Activated T-cell treated with anti-CD3 and anti-CD28 coated beads, Interleukin-2, amount 50 U/mL, for 48 hours (primary cell): Measurements from ENCODE around the gene CACNG1.
"Not testable (repeated sequence)": the region's sequence is repeated elsewhere in the genome, so short reads cannot be mapped to it uniquely, and the experiment has no call there.

ENCODE experiments used
- DNase-seq, 2 experiments: peaks; one replicate each; pipeline ENCODE4 v3.0.0-alpha.2; 2020

Gene CACNG1

DNA sequence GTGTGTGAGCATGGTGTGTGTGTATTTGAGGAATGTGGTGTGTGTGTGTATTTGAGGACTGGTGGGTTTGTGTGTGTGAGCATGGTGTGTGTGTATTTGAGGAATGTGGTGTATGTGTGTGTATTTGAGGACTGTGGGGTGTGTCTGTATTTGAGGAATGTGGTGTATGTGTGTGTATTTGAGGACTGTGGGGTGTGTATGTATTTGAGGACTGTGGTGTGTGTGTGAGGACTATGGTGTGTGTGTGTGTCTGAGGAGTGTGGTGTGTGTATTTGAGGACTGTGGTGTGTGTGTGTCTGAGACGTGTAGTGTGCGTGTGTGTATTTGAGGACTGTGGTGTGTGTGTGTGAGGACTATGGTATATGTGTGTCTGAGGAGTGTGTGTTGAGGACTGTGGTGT, 18.0 kb upstream of the CACNG1 start:
- no peak for DNase-seq

DNA sequence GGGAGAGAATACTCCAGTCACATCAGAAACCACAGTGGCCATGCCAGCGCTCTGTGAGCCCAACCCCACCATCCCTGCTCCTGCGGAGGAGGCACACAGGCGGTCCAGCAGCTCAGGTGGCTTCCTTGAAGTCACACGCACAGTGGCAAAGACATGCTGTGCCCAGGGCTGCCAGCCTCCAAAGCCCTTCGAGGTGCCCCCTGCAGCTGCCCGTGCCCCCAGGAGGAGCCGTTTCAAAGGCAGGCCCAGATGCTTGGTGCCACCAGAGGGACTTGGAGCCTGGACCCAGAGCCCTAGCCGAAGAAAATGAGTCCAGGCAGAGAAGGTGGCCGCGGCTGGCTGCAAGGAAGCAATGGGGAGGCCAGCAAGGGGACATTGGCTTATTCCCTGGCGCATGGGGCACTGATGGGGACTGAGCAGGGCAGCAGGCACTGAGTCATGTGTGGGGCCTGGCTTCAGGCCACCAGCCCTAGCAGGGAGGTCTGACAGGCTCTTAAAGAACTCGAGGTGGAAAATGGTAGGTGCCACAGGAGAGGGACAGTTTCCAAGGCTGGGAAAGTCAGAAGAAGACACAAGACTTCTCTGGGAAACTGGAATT, 17.2 kb upstream of the CACNG1 start:
- no peak for DNase-seq

DNA sequence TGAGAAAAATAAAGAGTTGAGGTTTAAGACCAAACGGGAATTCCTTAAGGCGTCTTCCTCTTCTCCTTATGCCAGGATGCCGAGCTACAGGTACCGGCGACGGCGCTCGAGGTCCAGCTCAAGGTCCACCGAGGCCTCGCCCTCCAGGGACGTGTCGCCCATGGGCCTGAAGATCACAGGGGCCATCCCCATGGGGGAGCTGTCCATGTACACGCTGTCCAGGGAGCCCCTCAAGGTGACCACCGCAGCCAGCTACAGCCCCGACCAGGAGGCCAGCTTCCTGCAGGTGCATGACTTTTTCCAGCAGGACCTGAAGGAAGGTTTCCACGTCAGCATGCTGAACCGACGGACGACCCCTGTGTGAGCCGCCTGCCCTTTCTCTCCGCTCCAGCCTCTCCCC, 13.7 kb upstream of the CACNG1 start:
- no peak for DNase-seq

DNA sequence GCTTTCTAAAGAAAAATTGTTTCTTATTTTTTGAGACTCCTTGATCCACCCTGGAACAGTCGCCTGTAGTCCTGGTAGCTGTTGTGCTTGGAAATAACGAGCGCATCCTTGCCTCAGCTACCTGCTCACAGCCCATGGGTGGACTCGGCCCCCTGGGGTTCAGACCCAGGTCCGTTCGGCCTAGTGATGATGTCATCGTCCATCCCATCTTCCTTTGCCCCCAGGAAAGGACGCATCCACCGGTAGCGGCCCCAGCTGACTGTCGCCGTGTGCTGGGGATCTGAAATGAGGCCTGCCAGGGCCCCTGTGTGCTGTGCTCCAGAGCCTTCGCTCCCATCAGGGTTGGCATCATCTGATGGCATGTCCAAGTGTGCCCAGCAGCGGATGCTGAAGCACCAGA, 12.0 kb upstream of the CACNG1 start:
- no peak for DNase-seq

DNA sequence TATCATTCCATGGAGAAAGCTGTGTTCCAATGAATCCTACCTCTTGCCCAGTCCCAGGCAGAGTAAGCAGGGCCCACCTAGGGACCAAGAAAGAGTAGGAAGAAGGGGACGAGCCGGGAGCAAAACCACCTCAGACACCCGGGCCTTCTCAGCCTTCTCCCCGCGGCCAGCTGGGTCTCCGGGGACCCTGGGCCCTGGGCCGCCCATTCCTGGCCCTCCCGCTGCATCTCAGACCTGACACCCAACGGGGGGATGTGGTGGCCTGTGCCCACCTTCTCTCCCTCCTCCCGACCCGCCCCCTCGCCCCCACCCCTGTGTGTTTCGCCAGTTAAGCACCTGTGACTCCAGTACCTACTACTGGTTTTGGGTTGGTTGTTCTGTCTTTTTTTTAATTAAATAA, 11.4 kb upstream of the CACNG1 start:
- DNase-seq, result no peak

DNA sequence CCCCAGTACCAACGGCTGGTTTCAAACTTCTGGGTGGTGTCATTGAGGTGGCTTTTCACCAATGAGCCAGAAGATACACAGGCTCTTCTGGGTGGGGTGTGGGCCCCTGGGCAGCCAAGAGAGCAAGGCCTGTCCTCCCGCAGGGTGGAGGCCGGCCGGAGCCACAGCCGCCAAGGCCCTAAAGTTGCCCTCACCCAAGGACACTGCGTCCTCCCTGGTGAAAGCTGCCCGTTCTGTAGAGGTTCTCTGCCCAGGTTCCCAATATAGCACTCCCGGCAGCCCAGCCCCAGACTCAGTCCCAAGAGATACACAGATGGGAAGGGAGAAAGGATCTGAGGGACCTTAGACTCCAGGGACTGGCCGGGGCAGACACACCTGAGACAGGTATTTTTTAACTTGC, 10.7 kb upstream of the CACNG1 start:
- DNase-seq, result no peak

DNA sequence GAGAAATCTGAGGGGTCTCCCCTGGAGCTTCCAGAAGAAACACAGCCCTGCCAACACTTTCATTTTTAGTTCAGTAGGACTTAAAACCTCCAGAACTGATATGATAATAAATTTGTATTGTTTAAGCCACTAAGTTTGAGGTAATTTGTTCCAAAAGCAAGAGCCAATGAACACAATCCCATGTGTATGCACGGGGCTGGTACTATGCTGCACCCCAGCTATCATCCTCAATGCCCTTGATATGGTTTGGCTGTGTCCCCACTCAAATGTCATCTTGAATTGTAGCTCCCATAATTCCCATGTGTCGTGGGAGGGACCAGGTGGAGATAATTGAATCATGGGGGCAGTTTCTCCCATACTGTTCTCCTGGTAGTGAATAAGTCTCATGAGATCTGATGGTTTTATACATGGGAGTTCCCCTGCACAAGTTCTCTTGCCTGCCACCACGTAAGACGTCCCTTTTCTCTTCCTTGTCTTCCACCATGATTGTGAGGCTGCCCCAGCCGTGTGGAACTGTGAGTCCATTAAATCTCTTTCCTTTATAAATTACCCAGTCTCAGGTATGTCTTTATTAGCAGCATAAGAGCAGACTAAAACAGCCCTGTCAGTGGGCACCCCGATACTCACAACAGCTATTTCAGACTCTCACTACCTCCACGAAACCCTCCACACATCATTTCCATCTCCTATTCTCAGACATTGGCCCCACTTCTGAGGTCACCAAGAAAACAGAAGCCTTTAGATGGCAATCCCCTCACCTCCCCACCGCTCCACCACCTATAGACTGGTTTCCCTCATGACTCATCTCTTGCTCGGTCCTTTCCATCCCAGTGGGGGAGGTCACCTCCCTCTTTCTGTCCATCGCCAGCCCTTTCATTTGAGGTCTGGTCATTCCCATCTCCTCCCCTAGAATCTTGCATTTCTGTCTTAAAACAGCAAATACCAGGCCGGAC, 8.9 kb upstream of the CACNG1 start:
- DNase-seq, result peak; percentile 20 to 22

DNA sequence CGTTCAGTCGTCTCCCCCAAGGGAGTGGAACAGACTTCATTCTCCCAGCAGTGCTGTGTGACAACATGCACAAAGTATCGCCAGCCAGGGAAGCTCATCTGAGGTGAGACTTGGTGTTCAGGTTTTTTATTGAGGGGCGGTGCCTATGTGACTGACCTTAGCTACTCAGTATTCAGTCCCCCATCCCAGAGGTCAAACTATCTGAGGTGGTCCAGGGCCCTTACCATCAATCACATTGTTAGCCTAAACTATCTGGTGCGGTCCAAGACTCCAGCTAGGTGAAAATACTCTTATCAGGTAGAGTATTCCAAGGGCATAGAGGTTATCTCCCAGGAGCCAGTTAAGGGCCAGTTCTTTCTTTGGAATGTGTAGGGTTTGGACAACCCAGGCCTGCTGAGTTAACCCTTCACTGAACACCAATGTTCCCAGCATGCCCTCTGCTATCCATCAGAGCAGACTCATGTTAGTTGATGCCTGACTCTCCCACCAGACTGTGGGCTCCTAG, 5.4 kb upstream of the CACNG1 start:
- DNase-seq, result no peak

DNA sequence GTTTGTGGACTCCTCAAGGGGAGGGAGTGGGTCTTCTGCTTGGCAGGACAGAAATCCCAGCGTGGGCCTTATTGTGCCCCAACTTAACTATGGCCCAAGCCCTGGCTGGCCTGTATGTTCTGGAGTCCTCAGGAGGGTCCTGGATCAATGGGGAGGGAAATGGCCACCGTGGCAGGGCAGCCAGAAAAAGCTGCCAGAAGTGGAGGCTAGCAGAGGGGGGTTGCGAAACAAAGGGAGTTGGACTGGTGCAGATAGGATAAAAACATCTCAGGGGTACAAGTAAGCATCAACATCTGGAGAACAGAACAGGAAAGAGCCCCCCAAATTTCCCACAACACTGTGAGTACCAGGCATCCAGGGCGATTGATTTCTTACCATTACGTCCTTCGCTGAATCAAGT, 3.7 kb upstream of the CACNG1 start:
- DNase-seq, result no peak

DNA sequence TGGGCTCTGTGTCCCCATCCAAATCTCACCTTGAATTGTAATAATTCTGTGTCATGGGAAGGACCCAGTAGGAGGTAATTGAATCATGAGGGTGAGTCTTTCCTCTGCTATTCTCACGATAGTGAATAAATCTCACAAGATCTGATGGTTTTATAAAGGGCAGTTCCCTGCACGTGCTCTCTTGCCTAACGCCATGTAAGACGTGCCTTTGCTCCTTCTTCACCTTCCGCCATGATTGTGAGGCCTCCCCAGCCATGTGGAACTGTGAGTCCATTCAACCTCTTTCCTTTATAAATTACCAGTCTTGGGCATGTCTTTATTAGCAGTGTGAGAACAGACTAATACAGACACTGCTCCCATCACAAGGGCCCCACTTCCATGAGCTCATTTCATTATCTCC, 3.2 kb upstream of the CACNG1 start:
- DNase-seq, result not testable (repeated sequence)

DNA sequence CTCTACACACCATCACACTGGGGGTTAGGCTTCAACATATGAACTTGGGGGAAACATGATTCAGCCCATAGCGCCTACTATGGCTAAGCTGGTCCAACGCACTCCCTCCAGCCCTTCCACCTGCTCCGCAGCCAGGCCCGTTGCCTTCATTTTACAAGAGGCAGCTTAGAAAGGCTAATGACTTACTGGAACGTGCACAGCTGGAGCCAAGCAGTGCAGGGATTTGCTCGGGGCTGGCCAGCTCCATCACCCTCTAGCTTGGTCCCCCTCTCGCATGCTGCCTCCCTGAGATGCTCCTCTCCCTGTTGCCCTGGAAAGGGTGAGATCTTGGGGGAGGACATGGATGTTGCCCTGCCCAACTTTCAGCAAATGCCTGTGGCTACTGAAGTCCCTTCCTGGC, 2.8 kb upstream of the CACNG1 start:
- DNase-seq, result no peak

DNA sequence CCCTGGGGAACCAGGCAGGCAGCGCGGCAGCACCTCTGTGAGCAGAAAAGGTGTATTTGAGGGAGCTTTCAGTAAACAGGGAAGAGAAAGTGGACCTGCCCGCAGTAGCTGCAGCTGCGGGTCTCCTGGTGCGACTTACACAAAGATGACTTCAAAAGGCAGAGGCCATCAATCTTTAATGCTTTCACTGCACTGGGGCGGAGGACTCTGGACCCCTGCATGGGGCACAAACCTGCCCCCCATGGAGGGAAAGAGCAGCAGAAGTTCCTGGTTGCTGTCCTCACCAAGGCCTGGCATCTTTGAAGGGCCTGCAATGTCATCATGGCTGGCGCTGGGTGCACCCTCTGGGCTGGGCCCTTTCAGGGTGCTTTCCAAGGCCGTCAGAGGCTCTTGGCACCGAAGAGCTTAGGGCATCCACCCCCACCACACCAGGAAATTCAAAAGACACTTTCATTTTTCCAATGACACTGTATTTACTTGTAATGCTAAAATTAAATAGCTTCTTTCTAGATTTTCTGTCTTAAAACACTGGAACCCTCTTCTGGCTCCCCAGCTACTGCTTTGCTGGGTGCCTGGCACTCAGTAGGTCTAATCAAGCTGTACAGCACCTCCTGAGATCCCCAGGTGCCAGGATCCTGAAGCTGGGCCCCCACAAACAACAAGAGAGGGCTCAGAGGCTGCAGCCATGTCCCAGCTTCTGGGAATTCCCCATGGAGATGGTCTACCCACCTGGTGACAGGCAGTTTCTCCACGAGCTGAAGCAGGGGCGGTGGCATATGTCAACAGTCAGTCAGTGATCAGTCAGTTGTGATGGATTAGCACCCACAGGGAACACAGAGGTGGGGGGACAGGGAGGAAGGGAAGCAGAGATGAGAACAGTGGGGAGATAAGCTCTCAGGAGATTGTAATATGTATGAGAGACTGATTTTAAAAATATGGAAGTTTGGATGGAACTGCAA, 2.1 kb upstream of the CACNG1 start:
- no peak for DNase-seq

DNA sequence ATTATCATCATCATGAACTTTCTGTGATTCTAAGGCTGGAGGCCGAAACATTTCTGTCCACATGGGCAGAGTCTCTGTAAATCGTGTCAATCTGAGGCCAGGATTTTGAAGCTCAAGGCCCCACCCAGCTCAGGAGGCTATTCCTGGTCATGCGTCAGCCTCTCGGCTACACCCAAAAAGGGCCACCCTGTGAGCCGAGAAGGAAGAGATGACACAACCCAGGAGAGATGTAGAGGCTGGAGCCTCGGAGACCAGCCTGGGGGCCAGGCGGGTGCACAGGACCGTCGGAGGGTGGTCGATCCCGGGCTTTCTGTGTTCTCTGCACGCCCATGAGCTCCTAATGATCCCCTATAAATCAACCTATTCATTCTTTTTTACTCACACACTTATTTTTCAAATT, 1.1 kb upstream of the CACNG1 start:
- DNase-seq, result no peak

DNA sequence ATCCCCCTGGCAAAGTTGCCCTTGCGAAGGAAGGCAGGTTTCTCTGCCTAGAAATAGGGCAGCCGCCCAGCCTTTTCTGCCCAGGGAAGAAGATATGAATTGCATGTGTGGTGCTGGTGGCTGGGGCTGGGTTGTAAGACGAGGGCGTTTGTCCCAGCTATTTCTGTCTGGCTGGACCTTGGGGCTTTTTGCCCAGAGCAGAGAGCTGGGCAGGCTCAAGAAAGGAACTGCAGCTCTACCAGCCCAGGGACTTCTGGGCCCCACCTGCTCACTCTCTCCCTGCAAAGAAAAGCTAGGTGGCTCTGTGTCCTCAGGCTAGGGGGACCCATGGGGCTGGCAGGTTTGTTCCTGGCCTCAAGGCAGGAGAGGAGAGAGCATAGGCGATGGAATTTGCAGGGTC, 586 bp downstream of the CACNG1 start:
- DNase-seq, result no peak

DNA sequence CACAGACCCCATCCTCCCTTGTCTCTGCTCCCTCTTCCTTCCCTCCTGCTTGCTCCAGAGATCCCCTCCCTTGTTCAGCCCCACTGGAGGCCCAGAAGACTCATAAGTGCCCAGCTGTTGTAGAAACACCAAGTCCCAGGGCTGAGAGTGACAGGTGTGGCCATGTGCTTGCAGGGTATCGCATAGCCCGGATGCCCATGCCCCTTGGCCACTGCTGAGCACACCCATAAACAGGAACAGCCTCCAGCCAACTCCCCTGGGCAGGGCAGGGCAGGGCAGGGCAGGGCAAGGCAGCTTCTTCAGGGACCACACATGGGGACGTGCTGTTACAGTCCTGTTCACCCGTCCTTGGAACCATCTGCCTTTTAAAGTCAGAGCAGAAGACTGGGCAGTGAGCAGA, 2.0 kb downstream of the CACNG1 start:
- DNase-seq, result no peak

DNA sequence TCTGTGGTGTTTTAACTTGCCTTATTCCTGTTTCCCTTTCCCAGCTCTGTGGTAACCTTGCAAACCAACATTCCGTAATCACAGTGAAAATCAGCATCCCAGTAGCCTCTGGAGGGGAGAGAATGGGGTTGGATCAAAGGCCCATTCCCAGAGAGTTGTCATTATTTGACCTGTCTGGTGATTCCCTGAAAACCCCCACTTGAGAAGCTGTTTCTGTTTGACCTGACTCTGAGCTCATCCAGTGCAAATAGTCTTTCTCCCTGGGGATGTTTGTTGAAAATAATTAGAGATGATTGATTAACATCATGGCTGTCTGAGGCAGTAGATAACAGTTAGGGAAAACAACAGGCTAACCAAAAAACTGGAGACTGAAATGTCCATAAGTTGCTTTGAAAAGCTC, 3.0 kb downstream of the CACNG1 start:
- DNase-seq, result no peak

DNA sequence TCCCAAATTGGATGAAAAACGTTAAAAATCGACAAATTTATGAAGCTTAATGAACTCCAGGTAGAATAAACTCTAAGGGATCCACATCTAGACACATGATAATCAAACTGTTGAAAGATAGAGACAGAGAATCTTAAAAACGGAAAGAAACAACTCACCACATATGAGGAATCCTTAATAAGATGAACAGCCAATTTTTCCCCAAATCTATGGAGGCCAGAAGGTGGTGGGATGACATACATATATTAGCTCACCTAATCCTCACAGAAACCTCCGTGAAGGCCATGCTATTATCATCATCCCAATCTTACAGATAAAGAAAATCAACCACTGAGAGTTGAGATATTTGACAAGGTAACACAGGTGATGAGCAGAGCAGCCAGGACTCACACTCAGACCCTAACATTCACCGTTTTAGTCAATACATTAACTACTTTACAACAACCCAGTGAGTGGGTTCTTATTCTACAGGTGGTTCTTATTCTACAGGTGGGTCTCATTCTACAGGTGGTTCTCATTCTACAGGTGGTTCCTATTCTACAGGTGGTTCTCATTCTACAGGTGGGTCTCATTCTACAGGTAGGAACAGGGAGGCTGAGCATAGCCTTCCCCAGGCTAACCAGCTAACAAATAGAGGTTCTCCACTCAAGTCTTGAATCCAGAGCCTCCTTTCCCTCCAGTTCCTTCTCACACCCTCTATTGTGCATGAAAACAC, 4.8 kb downstream of the CACNG1 start:
- no peak for DNase-seq

DNA sequence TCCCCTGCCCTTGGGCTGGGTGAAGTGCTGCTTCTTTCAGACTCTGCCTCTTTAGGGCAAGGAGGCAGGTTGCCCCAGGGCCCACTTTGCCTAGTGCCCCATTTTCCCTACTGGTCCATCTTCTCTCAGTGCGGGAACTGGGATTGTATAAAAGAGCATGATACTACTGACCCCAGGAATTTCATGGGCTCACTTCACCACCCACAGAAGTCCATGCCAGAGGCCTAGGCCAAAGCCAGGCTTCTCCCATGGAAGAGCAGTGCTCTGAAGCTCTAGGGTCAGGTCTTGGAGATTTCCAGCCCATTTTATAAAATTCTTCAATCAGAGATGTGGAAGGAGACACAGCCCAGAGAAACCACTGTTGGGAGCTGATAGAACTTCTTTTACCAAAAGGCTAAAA, 5.7 kb downstream of the CACNG1 start:
- no peak for DNase-seq

DNA sequence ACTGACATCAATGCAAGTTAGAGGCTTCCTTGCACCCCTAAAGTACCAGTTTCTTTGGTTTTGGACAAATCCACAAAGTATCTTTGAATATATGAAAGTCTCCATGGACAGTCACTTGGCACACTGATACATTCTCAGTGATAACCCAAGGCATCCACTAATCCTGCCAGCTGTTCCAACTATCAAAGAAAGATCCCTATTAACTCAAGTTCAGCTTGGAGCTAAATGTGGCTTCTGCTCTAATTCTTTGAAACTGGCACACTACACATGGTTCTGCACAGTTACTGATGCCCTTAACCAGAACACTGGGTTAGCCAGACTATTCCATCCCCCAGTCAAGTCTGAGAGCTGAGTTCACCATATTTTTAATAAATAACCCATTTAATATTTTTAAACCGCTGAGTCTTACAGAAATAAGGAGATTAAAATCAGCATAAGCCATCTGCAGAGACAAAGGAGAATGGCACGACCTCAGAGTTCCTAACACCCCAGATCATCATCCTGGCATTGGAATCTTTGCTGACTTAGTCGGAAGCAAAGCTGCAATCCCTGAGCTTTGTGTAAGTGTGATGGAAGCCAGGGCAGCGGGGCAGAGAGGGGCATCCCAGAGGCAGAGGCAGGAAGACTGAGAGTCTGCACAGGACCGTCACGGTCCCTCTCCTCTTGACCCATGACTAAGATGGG, 6.3 kb downstream of the CACNG1 start:
- DNase-seq, result no peak

DNA sequence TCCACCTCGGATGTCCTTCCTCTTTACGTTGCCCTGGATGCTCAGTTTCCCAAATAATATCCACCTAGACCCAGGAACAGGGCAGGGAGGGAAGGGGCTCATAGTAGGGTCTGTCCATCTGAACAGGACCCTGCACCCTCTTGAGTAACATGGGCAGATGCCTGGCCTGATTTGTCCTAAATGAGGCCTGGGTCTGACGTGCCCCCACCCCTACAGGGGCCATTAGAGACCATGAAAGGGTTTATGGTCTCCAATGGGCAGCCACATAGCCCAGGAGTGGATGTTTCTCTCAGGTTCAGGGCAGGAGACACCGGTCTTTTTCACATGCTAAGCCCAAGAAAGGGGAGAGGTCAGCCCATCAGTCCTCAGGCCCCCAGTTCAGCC, 6.8 kb downstream of the CACNG1 start:
- DNase-seq, result no peak

DNA sequence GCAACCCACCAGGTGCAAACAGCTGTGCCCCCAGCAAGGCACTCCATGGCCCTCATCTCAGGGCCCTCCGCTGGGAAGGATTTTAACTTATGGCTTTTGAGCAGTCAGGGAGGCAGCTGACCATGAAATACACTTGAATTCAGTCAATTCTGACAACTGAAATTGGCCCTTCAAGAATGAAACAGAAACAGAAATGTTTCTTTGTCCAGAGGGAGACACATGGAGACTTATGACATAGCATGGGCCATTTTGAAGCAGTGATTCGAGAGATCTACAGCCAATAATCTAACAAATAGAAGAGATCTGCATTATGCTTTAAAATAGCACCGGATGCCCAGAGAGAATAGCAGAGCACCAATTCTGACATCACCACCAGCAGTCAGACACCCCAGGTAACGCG, 7.5 kb downstream of the CACNG1 start:
- no peak for DNase-seq
